ENCODE measurements around the gene RSAD1.

DNA sequence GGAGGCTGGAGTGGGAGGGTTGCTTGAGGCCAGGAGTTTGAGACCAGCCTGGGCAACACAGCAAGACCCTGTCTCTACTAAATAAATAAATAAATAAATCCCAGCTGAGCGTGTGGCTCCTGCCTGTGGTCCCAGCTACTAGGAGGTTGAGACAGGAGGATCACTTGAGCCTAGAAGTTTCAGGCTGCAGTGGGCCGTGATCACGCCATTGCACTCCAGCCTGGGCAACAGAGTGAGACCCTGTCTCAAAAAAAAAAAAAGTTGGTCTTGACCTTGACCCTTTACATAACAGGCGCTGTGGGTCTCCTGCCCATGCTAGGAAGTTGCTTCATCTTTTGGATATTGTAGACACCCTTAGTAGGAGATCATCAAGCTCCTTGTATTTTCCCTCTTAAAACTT lies 41.3 kb upstream of the RSAD1 start:
- TF ChIP-seq L3MBTL2 (conservative IDR thresholded peaks at IDR 0.05), result no peak
- TF ChIP-seq NFRKB (IDR thresholded peaks at IDR 0.05), result no peak
- TF ChIP-seq, protein P1, sequence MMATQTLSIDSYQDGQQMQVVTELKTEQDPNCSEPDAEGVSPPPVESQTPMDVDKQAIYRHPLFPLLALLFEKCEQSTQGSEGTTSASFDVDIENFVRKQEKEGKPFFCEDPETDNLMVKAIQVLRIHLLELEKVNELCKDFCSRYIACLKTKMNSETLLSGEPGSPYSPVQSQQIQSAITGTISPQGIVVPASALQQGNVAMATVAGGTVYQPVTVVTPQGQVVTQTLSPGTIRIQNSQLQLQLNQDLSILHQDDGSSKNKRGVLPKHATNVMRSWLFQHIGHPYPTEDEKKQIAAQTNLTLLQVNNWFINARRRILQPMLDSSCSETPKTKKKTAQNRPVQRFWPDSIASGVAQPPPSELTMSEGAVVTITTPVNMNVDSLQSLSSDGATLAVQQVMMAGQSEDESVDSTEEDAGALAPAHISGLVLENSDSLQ (IDR thresholded peaks at IDR 0.05), result no peak
- no peak for TF ChIP-seq BHLHE40 (IDR thresholded peaks at IDR 0.05; ENCODE audit: borderline replicate concordance)
- no peak for TF ChIP-seq SP1 (IDR thresholded peaks at IDR 0.05)
- no peak for TF ChIP-seq ZNF384 (IDR thresholded peaks at IDR 0.05)
- TF ChIP-seq TARDBP (IDR thresholded peaks at IDR 0.05), result no peak
- no peak for TF ChIP-seq FOXM1 (IDR thresholded peaks at IDR 0.05; ENCODE audit: borderline replicate concordance)
- TF ChIP-seq FOXA1 (IDR thresholded peaks at IDR 0.05), result no peak
- no peak for TF ChIP-seq ARNT (IDR thresholded peaks at IDR 0.05)
- no peak for TF ChIP-seq LEF1 (IDR thresholded peaks at IDR 0.05; ENCODE audit: borderline replicate concordance)
- no peak for TF ChIP-seq SUZ12 (IDR thresholded peaks at IDR 0.05)
- TF ChIP-seq ELF4 (IDR thresholded peaks at IDR 0.05), result no peak
- no peak for TF ChIP-seq FOXK2 (IDR thresholded peaks at IDR 0.05)
